Measurements from ENCODE around the gene OIP5. TPM values are rescaled to one million over a fixed set of nuclear protein-coding genes. Genes with fewer than 3 reads are reported as not detected.

The OIP5 gene
- total RNA-seq, 6 experiments from 2014 or later: 0.23 to 1.1 (median 0.82) TPM; not detected in 1

DNA sequence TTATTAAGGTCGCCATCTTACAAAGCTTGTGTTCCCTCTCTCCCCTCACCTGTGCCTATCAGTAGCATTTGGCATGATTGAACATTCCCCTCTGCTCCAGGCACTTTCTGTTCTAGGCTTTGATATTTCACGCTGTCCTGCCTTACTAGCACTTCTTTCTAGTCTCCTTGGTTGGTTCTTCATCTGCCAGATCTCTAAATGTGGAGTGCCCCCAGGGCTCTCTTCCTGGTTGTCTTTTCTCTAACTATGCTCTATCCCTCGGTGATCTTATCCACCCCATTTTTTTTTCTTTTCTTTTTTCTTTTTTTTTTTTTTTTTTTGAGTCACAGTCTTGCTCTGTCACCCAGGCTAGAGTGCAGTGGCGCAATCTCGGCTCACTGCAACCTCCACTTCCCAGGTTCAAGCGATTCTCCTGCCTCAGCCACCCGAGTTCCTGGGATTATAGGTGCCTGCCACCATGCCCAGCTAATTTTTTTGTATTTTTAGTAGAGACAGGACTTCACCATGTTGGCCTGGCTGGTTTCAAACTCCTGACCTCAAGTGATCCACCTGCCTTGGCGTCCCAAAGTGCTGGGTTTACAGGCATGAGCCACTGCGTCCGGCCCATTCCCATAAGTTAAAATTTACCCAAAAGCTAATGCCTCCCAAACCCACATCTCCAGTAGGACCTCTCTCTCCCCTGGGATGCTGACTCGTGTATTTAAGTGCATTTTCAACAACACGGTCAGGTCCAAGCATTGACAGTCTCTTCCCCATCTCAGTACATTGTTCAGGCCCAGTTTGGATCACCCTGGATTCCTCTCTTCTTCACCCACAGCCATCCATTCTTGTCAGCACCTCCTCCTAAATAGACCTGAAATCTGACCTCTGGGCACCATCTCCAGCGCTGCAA is 5.5 kb upstream of the OIP5 start:
- no peaks in the 10 kb centered on the region for H3K9me3 ChIP-seq
- H3K27me3 ChIP-seq: no peaks in the 10 kb centered on the region
- H3K4me3 ChIP-seq: no peak overlapping the region
- intact Hi-C loops (cut with DNase I): no loop called here
- DNase-seq (no peak), ATAC-seq (no peak)
- no peak for TF ChIP-seq POLR2A (IDR thresholded peaks at IDR 0.05)
- TF ChIP-seq, protein P1, sequence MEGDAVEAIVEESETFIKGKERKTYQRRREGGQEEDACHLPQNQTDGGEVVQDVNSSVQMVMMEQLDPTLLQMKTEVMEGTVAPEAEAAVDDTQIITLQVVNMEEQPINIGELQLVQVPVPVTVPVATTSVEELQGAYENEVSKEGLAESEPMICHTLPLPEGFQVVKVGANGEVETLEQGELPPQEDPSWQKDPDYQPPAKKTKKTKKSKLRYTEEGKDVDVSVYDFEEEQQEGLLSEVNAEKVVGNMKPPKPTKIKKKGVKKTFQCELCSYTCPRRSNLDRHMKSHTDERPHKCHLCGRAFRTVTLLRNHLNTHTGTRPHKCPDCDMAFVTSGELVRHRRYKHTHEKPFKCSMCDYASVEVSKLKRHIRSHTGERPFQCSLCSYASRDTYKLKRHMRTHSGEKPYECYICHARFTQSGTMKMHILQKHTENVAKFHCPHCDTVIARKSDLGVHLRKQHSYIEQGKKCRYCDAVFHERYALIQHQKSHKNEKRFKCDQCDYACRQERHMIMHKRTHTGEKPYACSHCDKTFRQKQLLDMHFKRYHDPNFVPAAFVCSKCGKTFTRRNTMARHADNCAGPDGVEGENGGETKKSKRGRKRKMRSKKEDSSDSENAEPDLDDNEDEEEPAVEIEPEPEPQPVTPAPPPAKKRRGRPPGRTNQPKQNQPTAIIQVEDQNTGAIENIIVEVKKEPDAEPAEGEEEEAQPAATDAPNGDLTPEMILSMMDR (IDR thresholded peaks at IDR 0.05): no peak
- H3K4me1 ChIP-seq: no peaks in the 10 kb centered on the region
- H3K27ac ChIP-seq: no peak overlapping the region
- H3K36me3 ChIP-seq: no peaks in the 10 kb centered on the region
- WGBS (ENCODE audit: insufficient coverage, low coverage, low lambda C conversion rate, missing lambda C conversion rate): 89% methylated on average over 12 of the region's 13 CpGs

DNA sequence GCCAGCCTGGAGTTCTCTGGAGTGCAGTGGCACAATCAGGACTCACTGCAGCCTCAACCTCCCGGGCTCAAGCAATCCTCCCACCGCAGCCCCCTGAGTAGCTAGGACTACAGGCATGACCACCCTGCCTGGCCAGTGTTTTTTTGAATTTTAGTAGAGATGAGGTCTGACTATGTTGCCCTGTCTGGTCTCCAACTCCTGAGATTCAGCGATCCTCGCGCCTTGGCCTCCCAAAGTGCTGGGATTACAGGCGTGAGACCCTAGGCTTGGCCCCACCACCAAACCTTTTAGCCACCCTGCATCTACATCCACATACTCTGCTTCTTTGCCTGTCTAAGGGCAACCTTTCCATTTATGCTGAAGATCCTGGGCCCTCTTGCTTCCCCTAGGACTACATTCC is 4.7 kb upstream of the OIP5 start:
- TF ChIP-seq, protein P1 (IDR thresholded peaks at IDR 0.05): no peak
- TF ChIP-seq POLR2A (IDR thresholded peaks at IDR 0.05): no peak
- DNase-seq (no peak), ATAC-seq (no peak)
- no peak overlapping the region for H3K27ac ChIP-seq
- intact Hi-C loops (cut with DNase I): no loop called here
- no peak overlapping the region for H3K4me3 ChIP-seq
- 100% methylated on average over 2 of the region's 6 CpGs for WGBS (ENCODE audit: insufficient coverage, low coverage, low lambda C conversion rate, missing lambda C conversion rate)
- no peaks in the 10 kb centered on the region for H3K36me3 ChIP-seq
- no peaks in the 10 kb centered on the region for H3K4me1 ChIP-seq
- no peaks in the 10 kb centered on the region for H3K9me3 ChIP-seq
- no peaks in the 10 kb centered on the region for H3K27me3 ChIP-seq

DNA sequence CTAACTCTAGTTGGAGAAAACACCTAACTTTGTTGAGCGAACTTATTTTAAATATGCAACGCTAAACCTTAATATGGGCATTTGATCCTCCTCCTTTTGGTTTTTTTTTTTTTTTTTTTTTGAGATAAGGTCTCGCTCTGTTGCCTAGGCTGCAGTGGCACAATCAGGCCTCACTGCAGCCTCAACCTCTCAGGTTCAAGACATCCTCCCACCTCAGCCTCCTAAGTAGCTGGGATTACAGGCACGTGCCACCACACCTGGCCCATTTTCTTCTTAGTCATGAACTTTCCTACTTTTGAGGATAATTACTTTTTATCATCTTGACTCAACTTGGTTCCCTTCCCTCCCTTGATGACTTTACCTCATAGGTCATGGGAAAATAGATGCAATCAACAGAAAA is 4.2 kb upstream of the OIP5 start:
- DNase-seq (no peak), ATAC-seq (no peak)
- TF ChIP-seq, protein P1 (IDR thresholded peaks at IDR 0.05): no peak
- TF ChIP-seq POLR2A (IDR thresholded peaks at IDR 0.05): no peak
- Histone ChIP-seq H3K4me3 (no peak overlapping the region), H3K27ac (no peak overlapping the region), H3K4me1 (peaks cover 0 to 4% (median 0%) of the 10 kb centered on the region in 4 donors), H3K9me3 (no peaks in the 10 kb centered on the region), H3K27me3 (no peaks in the 10 kb centered on the region), H3K36me3 (no peaks in the 10 kb centered on the region)
- 93% methylated on average over 4 of the region's 4 CpGs for WGBS (ENCODE audit: insufficient coverage, low coverage, low lambda C conversion rate, missing lambda C conversion rate)
- intact Hi-C loops (cut with DNase I): no loop called here

DNA sequence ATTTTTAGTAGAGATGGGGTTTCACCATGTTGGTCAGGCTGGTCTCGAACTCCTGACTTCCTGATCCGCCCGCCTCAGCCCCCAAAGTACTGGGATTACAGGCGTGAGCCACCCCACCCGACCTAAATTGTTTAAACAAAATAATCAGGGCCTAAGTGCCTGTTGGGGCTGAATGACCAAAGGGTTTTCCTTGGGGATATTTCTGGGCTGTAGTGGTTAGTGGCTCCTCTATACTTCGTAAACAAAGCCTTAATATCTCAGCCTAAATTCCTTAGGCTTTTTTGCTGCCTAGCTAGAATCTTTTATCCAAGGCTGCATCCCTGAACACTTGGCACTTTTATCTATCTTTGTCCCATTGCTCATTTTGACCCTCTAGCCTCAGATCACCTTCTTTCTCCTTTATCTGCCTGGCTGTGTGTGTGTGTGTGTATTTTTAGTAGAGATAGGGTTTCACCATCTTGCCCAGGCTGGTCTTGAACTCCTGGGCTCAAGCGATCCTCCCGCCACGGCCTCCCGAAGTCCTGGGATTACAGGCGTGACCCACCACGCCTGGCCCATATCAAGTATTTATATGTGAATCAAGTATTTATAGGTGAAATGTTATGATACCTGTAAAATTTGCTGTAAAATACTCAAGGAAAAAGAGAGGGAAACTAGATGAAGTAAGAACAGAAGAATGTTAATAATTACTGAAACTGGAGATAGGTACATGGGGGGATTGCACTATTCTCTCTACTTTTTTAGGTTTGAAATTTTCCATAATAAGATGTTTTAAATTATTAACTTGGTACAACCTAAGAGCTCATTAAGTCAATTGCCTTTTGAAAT is 2.1 kb upstream of the OIP5 start:
- TF ChIP-seq, protein P1 (IDR thresholded peaks at IDR 0.05): no peak
- TF ChIP-seq POLR2A (IDR thresholded peaks at IDR 0.05): no peak
- ATAC-seq: no peak
- peaks cover 0 to 5% (median 0%) of the 10 kb centered on the region in 4 donors for H3K4me1 ChIP-seq
- H3K27ac ChIP-seq: peak overlapping the region in 1 of 3 donors; percentile 83
- no peaks in the 10 kb centered on the region for H3K9me3 ChIP-seq
- no peak overlapping the region for H3K4me3 ChIP-seq
- 61% methylated on average over 8 of the region's 12 CpGs for WGBS (ENCODE audit: insufficient coverage, low coverage, low lambda C conversion rate, missing lambda C conversion rate)
- intact Hi-C loops (cut with DNase I): no loop called here
- no peak for DNase-seq
- no peaks in the 10 kb centered on the region for H3K36me3 ChIP-seq
- no peaks in the 10 kb centered on the region for H3K27me3 ChIP-seq
